Measurements from ENCODE around the gene POLG2. TPM values are rescaled to one million over a fixed set of nuclear protein-coding genes. Genes with fewer than 3 reads are reported as not detected.
"Not testable (repeated sequence)": the region's sequence is repeated elsewhere in the genome, so short reads cannot be mapped to it uniquely, and the experiment has no call there.

Gene POLG2
- total RNA-seq, 1 donor from 2014 or later: 5.6 TPM

- DNase-seq (ENCODE audit: low read depth in 2 of 2): peak; percentile 45 to 92
Measured at GRCh38 chr17:64441772-64442540, 54.9 kb downstream of the POLG2 start.

- no peak for DNase-seq (ENCODE audit: low read depth in 2 of 2)
Measured at GRCh38 chr17:64439956-64440355, 56.9 kb downstream of the POLG2 start.

- not testable (repeated sequence) for DNase-seq (ENCODE audit: low read depth in 2 of 2)
Measured at GRCh38 chr17:64439521-64439920, 57.3 kb downstream of the POLG2 start.

DNA sequence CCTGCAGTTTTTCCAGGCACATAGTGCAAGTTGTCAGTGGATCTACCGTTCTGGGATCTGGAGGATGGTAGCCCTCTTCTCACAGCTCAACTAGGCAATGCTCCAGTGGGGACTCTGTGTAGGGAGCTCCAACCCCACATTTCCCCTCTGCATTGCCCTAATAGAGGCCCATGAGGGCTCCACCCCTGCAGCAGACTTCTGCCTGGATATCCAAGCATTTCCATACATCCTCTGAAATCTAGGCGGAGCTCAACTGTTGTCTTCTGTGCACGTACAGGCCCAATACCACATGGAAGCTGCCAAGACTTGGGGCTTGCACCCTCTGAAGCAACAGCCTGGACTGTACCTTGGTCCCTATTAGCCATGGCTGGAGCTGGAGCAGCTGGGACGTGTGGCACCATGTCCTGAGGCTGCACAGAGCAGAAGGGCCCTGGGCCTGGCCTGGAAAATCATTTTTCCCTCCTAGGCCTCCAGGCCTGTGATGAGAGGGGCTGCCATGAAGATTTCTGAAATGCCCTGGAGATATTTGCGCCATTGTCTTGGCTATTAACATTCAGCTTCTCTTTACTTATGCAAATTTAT lies 58.8 kb downstream of the POLG2 start:
- DNase-seq (ENCODE audit: low read depth in 2 of 2): no peak

- no peak for DNase-seq (ENCODE audit: low read depth in 2 of 2)
Measured at GRCh38 chr17:64431534-64431933, 65.3 kb downstream of the POLG2 start.

GRCh38 chr17:64430036-64430435 lies 66.8 kb downstream of the POLG2 start:
- not testable (repeated sequence) for DNase-seq (ENCODE audit: low read depth in 2 of 2)

GRCh38 chr17:64428406-64428805 lies 68.4 kb downstream of the POLG2 start:
- no peak for DNase-seq (ENCODE audit: low read depth in 2 of 2)

Other genes starting within 250 kb of the POLG2 start
- gene TEX2, start 233.8 kb downstream of the POLG2 start, total RNA-seq: 19.4 and 36.1 TPM in 2 replicates
- gene PECAM1, start 106.2 kb downstream of the POLG2 start, total RNA-seq: 395 and 423 TPM in 2 replicates
- 0.60 and 0.65 TPM in 2 replicates for gene MILR1, start 47.9 kb downstream of the POLG2 start, total RNA-seq
- 287 and 429 TPM in 2 replicates for gene DDX5, start 9.2 kb upstream of the POLG2 start, total RNA-seq
- gene CEP95, start 9.9 kb upstream of the POLG2 start, total RNA-seq: 13.5 and 16.1 TPM in 2 replicates
- gene SMURF2, start 165.3 kb upstream of the POLG2 start, total RNA-seq: 57.5 and 65.4 TPM in 2 replicates

Data from lung microvascular endothelial cell (primary cell).